Vagina (tissue), 2 donors: ENCODE measurements around the gene MRI1.

Experiments
- CTCF ChIP-seq, 3 experiments: fragments of 450-650 bp in 2 of 3; fragments of 200-600 bp in 1 of 3; sonication (generic) in 1 of 3; IDR thresholded peaks; one replicate each; pipeline ENCODE4 v1.5.1; 2017 to 2019; ENCODE audit warnings: antibody characterized with exemption in 3 of 3, mild to moderate bottlenecking in 2 of 3, moderate library complexity in 2 of 3
- POLR2AphosphoS5 ChIP-seq, 2 donors: sonication (generic); formaldehyde crosslinking; IDR thresholded peaks; one replicate each; pipeline ENCODE4 v1.9.0; 2017; ENCODE audit warnings: antibody characterized with exemption in 2 of 2, mild to moderate bottlenecking in 2 of 2, low read depth in 1 of 2; ENCODE audit not compliant: insufficient read depth in 1 of 2

- no peak for TF ChIP-seq CTCF (IDR thresholded peaks at IDR 0.05)
- no peak for TF ChIP-seq POLR2AphosphoS5 (IDR thresholded peaks at IDR 0.05; ENCODE audit: insufficient read depth in 1 of 2, low read depth in 1 of 2)
These were observed 26.2 kb upstream of the MRI1 start for GRCh38 chr19:13738073-13738472.
